IMR-90 (cell line): Measurements from ENCODE around the gene LYZL2. TPM values are rescaled to one million over a fixed set of nuclear protein-coding genes. Genes with fewer than 3 reads are reported as not detected.

Source experiments
- ATAC-seq: fragments of 200-7000 bp; cut with Tn5 transposase; 2 replicates; pipeline ENCODE4 v1.9.1; 2020; ENCODE audit warnings: low read depth, mild to moderate bottlenecking, moderate library complexity
- BruUV-seq: library from RNA; stranded (reverse); fragments of 400-500 nt; replicated peaks from 2 replicates; lab custom pipeline; 2021; lab: Mats Ljungman, UMichigan
- CTCF ChIA-PET: fragments of 300-600 bp; formaldehyde crosslinking; extraction: SDS; loops from one replicate; lab custom pipeline; 2021; ENCODE audit warnings: antibody characterized with exemption; lab: Yijun Ruan, JAX
- POLR2A ChIA-PET: fragments of 300-600 bp; sonication (Branson Sonifier 250); formaldehyde crosslinking; loops from one replicate; lab custom pipeline; 2022; ENCODE audit warnings: antibody characterized with exemption; ENCODE audit not compliant: unreplicated experiment; lab: Charles Lee
- DNase-seq: peaks from one replicate; pipeline ENCODE4 v3.0.0; 2013
- H2AFZ ChIP-seq: replicated peaks from 2 replicates; pipeline ENCODE3; 2013; ENCODE audit warnings: low read length, mild to moderate bottlenecking; ENCODE audit not compliant: poor library complexity
- H2AK5ac ChIP-seq: 2 replicates; pipeline ENCODE4 v1.6.1; 2013; ENCODE audit warnings: low read depth, low read length, inconsistent platforms
- H2AK9ac ChIP-seq: replicated peaks from 2 replicates; pipeline ENCODE3; 2013; ENCODE audit warnings: mild to moderate bottlenecking, low read depth, low read length, moderate library complexity; ENCODE audit not compliant: poor library complexity
- H2BK120ac ChIP-seq: 2 replicates; pipeline ENCODE4 v1.6.1; 2013; ENCODE audit warnings: low read depth, low read length, inconsistent platforms
- H2BK15ac ChIP-seq: 3 replicates; pipeline ENCODE4 v1.6.1; 2013; ENCODE audit warnings: low read depth, low read length, inconsistent platforms
- H2BK20ac ChIP-seq: 2 replicates; pipeline ENCODE4 v1.6.1; 2013; ENCODE audit warnings: low read depth, mild to moderate bottlenecking, inconsistent platforms, low read length, moderate library complexity
- H2BK5ac ChIP-seq: 2 replicates; pipeline ENCODE4 v1.6.1; 2013; ENCODE audit warnings: mild to moderate bottlenecking, low read depth, low read length, inconsistent platforms; ENCODE audit not compliant: poor library complexity, severe bottlenecking
- H3K14ac ChIP-seq: replicated peaks from 2 replicates; pipeline ENCODE4 v1.6.1; 2013; ENCODE audit warnings: low read depth, low read length, inconsistent platforms
- H3K18ac ChIP-seq: 2 replicates; pipeline ENCODE4 v1.6.1; 2013; ENCODE audit warnings: low read depth, low read length, control low read depth
- H3K23ac ChIP-seq: 2 replicates; pipeline ENCODE4 v1.6.1; 2013; ENCODE audit warnings: low read depth, low read length, inconsistent platforms
- H3K27ac ChIP-seq: 2 replicates; pipeline ENCODE4 v1.5.1; 2013; ENCODE audit warnings: mild to moderate bottlenecking, control low read depth, low read length; ENCODE audit not compliant: insufficient read depth
- H3K27me3 ChIP-seq: 2 replicates; pipeline ENCODE4 v1.6.1; 2013; ENCODE audit warnings: low read length; ENCODE audit not compliant: control insufficient read depth, insufficient read depth
- H3K36me3 ChIP-seq: 2 replicates; pipeline ENCODE4 v1.6.1; 2013; ENCODE audit warnings: low read length, mixed read lengths; ENCODE audit not compliant: control insufficient read depth, insufficient read depth
- H3K4ac ChIP-seq: 2 replicates; pipeline ENCODE4 v1.6.1; 2013; ENCODE audit warnings: low read depth, low read length, inconsistent platforms
- H3K4me1 ChIP-seq: 2 replicates; pipeline ENCODE4 v1.6.1; 2013; ENCODE audit warnings: low read length, mixed read lengths; ENCODE audit not compliant: control insufficient read depth, insufficient read depth
- H3K4me2 ChIP-seq: 2 replicates; pipeline ENCODE4 v1.6.1; 2013; ENCODE audit warnings: low read depth, mild to moderate bottlenecking, control low read depth, low read length, moderate library complexity
- H3K4me3 ChIP-seq: 2 replicates; pipeline ENCODE4 v1.5.1; 2013; ENCODE audit warnings: low read depth, mild to moderate bottlenecking, control low read depth, low read length, moderate library complexity; ENCODE audit not compliant: insufficient read depth
- H3K56ac ChIP-seq: 2 replicates; pipeline ENCODE4 v1.6.1; 2013; ENCODE audit warnings: low read length, inconsistent platforms; ENCODE audit not compliant: insufficient read depth; ENCODE audit errors: extremely low read depth
- H3K79me1 ChIP-seq, 2 experiments: 2 replicates each; pipeline ENCODE4 v1.6.1; 2013; ENCODE audit warnings: low read length in 2 of 2, inconsistent platforms in 1 of 2, low read depth in 1 of 2
- H3K9ac ChIP-seq: 2 replicates; pipeline ENCODE4 v1.6.1; 2013; ENCODE audit warnings: low read depth, low read length, control low read depth
- H3K9me1 ChIP-seq: 2 replicates; pipeline ENCODE4 v1.6.1; 2013; ENCODE audit warnings: low read length, inconsistent platforms; ENCODE audit not compliant: insufficient read depth
- H3K9me3 ChIP-seq: 2 replicates; pipeline ENCODE4 v1.6.1; 2013; ENCODE audit warnings: low read length; ENCODE audit not compliant: control insufficient read depth, insufficient read depth
- H4K20me1 ChIP-seq: 2 replicates; pipeline ENCODE4 v1.6.1; 2013; ENCODE audit warnings: low read length, inconsistent platforms; ENCODE audit not compliant: insufficient read depth
- H4K5ac ChIP-seq: 2 replicates; pipeline ENCODE4 v1.6.1; 2013; ENCODE audit warnings: mild to moderate bottlenecking, low read depth, low read length, control low read depth
- H4K8ac ChIP-seq, 2 experiments: 2 replicates each; pipeline ENCODE4 v1.6.1; 2013; ENCODE audit warnings: low read depth in 2 of 2, low read length in 2 of 2, control low read depth in 1 of 2, inconsistent platforms in 1 of 2
- H4K91ac ChIP-seq: 2 replicates; pipeline ENCODE4 v1.6.1; 2013; ENCODE audit warnings: low read depth, low read length, inconsistent platforms; ENCODE audit not compliant: insufficient read depth
- BHLHE40 ChIP-seq: fragments of 150-350 bp; IDR thresholded peaks from 2 replicates; pipeline ENCODE4 v1.6.1; 2016; ENCODE audit warnings: mild to moderate bottlenecking, low read depth, low read length
- CEBPB ChIP-seq: IDR thresholded peaks from 2 replicates; pipeline ENCODE4 v1.6.1; 2012; ENCODE audit warnings: low read depth, low read length, improper control_type of control experiment
- CHD1 ChIP-seq: IDR thresholded peaks from 2 replicates; pipeline ENCODE4 v1.6.1; 2012; ENCODE audit warnings: low read depth, low read length, improper control_type of control experiment
- CTCF ChIP-seq: conservative IDR thresholded peaks from 2 replicates; pipeline ENCODE4 v1.5.1; 2012; ENCODE audit warnings: mild to moderate bottlenecking, low read depth, low read length, improper control_type of control experiment
- ELK1 ChIP-seq: fragments of 150-350 bp; IDR thresholded peaks from 2 replicates; pipeline ENCODE4 v1.6.1; 2016; ENCODE audit warnings: low read depth, mild to moderate bottlenecking, low read length, moderate library complexity, borderline replicate concordance
- FOS ChIP-seq: fragments of 150-350 bp; IDR thresholded peaks from 2 replicates; pipeline ENCODE4 v1.6.1; 2016; ENCODE audit warnings: low read depth, low read length
- MAFK ChIP-seq: IDR thresholded peaks from 2 replicates; pipeline ENCODE4 v1.6.1; 2012; ENCODE audit warnings: low read depth, low read length, improper control_type of control experiment
- MAZ ChIP-seq: IDR thresholded peaks from 2 replicates; pipeline ENCODE4 v1.6.1; 2012; ENCODE audit warnings: low read depth, mild to moderate bottlenecking, low read length, improper control_type of control experiment, moderate library complexity, borderline replicate concordance
- MXI1 ChIP-seq: IDR thresholded peaks from 2 replicates; pipeline ENCODE4 v1.6.1; 2012; ENCODE audit warnings: low read depth, mild to moderate bottlenecking, low read length, moderate library complexity, borderline replicate concordance
- NFE2L2 ChIP-seq: fragments of 150-350 bp; IDR thresholded peaks from 2 replicates; pipeline ENCODE4 v1.6.1; 2016; ENCODE audit warnings: low read depth, mild to moderate bottlenecking, low read length
- POLR2A ChIP-seq: IDR thresholded peaks from 2 replicates; pipeline ENCODE4 v1.6.1; 2012; ENCODE audit warnings: mild to moderate bottlenecking, low read depth, low read length
- RAD21 ChIP-seq: IDR thresholded peaks from 2 replicates; pipeline ENCODE4 v1.6.1; 2012; ENCODE audit warnings: low read length, improper control_type of control experiment
- RCOR1 ChIP-seq: IDR thresholded peaks from 2 replicates; pipeline ENCODE4 v1.6.1; 2012; ENCODE audit warnings: mild to moderate bottlenecking, low read length, improper control_type of control experiment; ENCODE audit not compliant: insufficient replicate concordance
- RFX5 ChIP-seq: IDR thresholded peaks from 2 replicates; pipeline ENCODE4 v1.8.0; 2012; ENCODE audit warnings: low read depth, mild to moderate bottlenecking, low read length, moderate library complexity
- SMC3 ChIP-seq: fragments of 150-350 bp; IDR thresholded peaks from 2 replicates; pipeline ENCODE4 v1.6.1; 2016; ENCODE audit warnings: low read depth, mild to moderate bottlenecking, antibody characterized with exemption, low read length, moderate library complexity
- USF2 ChIP-seq: fragments of 150-350 bp; IDR thresholded peaks from 2 replicates; pipeline ENCODE4 v1.6.1; 2017; ENCODE audit warnings: mild to moderate bottlenecking, antibody characterized with exemption, low read length, low read depth
- WGBS, 2 experiments: methylation state at CpG; one replicate each; pipeline versions ENCODE4 v1.1.5 to v1.1.7; 2013; ENCODE audit warnings: missing lambda C conversion rate in 2 of 2; ENCODE audit not compliant: insufficient read length in 1 of 2; ENCODE audit errors: extremely low coverage in 2 of 2; 5-methylcytosine and 5-hydroxymethylcytosine counted together
- dilution Hi-C: fragments of 300-500 bp; cut with HindIII; formaldehyde crosslinking; loops from one replicate; pipeline ENCODE4 v1.14.3; 2018; ENCODE audit warnings: low sequenced_read_pairs; ENCODE audit not compliant: unreplicated experiment
- in situ Hi-C: fragments of 300-500 bp; cut with MboI; formaldehyde crosslinking; loops from 3 replicates; pipeline ENCODE4 v1.14.3; 2019; ENCODE audit warnings: low sequenced_read_pairs, inconsistent platforms, mixed read lengths
- intact Hi-C: fragments of 100-400 bp; cut with micrococcal nuclease; formaldehyde crosslinking; loops from 2 replicates; pipeline ENCODE4 v1.10.0; 2022
- polyA plus RNA-seq, 3 experiments: library from polyadenylated mRNA; depleted of rRNA; stranded (reverse); fragments of >200 nt; gene quantifications; 2 replicates each; pipeline ENCODE4 v1.2.3, GENCODE V29; 2012; ENCODE audit warnings: low replicate concordance in 1 of 3
- total RNA-seq: library from RNA; depleted of rRNA; stranded (reverse); fragments of >200 nt; gene quantifications from 2 replicates; pipeline ENCODE4 v1.2.3, GENCODE V29; 2012

The LYZL2 gene
- total and polyA plus RNA-seq, 2 of the 4 experiments (the other 2 are of a cell fraction) = not detected

GRCh38 chr10:30573721-30574431 is 55.7 kb downstream of the LYZL2 start:
- no TSS peak for BruUV-seq
- 50% methylated on average over 1 of the region's 7 CpGs; no CpG with 5 or more reads in 1 of the 2 experiments for WGBS, 2 experiments
- intact Hi-C loops = no loop called here

More at GRCh38 chr10:30573721-30574431, 55.7 kb downstream of the LYZL2 start:
- Histone ChIP-seq H3K9me1 (no peaks in the 10 kb centered on the region), H2BK5ac (no peak overlapping the region), H3K27ac (no peak overlapping the region), H3K9ac (no peak overlapping the region), H3K56ac (no peak overlapping the region), H3K27me3 (peaks cover 47% of the 10 kb centered on the region), H2BK20ac (no peak overlapping the region), H4K20me1 (no peaks in the 10 kb centered on the region), H3K4ac (no peak overlapping the region), H3K4me2 (no peak overlapping the region), H3K4me1 (no peaks in the 10 kb centered on the region), H3K9me3 (peaks cover 5% of the 10 kb centered on the region), H3K79me1 (no peaks in the 10 kb centered on the region), H2AK9ac (no peak overlapping the region), H2AFZ (no peak overlapping the region), H2AK5ac (no peak overlapping the region), H3K36me3 (no peaks in the 10 kb centered on the region), H2BK15ac (no peak overlapping the region), H3K18ac (no peak overlapping the region), H3K23ac (no peak overlapping the region), H2BK120ac (no peak overlapping the region), H3K14ac (no peak overlapping the region), H3K4me3 (no peak overlapping the region), H4K91ac (no peak overlapping the region), H4K5ac (no peak overlapping the region), H4K8ac (no peak overlapping the region)
- ChIA-PET POLR2A (no interaction called here), CTCF (no interaction called here)
- in situ Hi-C loops = no loop called here
- dilution Hi-C loops = no loop called here
- no peak for ATAC-seq
- no peak for DNase-seq
- TF ChIP-seq USF2 (no peak), BHLHE40 (no peak), RFX5 (no peak), CHD1 (no peak), SMC3 (no peak), MAFK (no peak), POLR2A (no peak), CEBPB (no peak), MXI1 (no peak), FOS (no peak), NFE2L2 (no peak), CTCF (no peak), RAD21 (no peak), MAZ (no peak), ELK1 (no peak), RCOR1 (no peak)
